ENCODE data around the gene FARS2.

DNA sequence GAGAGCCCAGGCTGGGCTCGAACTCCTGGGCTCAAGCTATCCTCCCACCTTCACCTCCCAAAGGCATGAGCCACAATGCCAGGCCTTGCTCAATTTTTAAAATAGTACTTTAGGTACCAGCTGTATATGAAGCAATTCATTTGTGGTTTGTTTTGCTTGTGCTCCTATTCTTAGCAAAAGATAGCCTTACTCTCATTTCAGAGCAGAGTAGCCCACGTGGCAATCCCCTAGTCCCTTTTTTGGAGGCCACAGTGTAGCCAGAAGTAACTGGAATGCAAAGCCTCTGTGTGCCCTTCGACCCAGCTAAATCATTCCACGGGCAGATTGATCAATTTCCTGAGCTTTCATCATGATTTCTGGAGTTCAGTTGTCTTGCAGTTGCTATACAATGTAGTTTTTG, 373.2 kb downstream of the FARS2 start:
- TF ChIP-seq, protein P1, sequence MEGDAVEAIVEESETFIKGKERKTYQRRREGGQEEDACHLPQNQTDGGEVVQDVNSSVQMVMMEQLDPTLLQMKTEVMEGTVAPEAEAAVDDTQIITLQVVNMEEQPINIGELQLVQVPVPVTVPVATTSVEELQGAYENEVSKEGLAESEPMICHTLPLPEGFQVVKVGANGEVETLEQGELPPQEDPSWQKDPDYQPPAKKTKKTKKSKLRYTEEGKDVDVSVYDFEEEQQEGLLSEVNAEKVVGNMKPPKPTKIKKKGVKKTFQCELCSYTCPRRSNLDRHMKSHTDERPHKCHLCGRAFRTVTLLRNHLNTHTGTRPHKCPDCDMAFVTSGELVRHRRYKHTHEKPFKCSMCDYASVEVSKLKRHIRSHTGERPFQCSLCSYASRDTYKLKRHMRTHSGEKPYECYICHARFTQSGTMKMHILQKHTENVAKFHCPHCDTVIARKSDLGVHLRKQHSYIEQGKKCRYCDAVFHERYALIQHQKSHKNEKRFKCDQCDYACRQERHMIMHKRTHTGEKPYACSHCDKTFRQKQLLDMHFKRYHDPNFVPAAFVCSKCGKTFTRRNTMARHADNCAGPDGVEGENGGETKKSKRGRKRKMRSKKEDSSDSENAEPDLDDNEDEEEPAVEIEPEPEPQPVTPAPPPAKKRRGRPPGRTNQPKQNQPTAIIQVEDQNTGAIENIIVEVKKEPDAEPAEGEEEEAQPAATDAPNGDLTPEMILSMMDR (IDR thresholded peaks at IDR 0.05 in 8 of 11, conservative IDR thresholded peaks at IDR 0.05 in 3 of 11): no peak
- TF ChIP-seq POLR2A (IDR thresholded peaks at IDR 0.05) (no peak), POLR2AphosphoS5 (IDR thresholded peaks at IDR 0.05) (no peak)

All from spleen (tissue), 7 donors.